ENCODE results near the gene TBCD. TPM values are rescaled to one million over a fixed set of nuclear protein-coding genes. Genes with fewer than 3 reads are reported as not detected.

Gene TBCD
- total RNA-seq, 1 donor from 2014 or later, result 59.8 TPM

DNA sequence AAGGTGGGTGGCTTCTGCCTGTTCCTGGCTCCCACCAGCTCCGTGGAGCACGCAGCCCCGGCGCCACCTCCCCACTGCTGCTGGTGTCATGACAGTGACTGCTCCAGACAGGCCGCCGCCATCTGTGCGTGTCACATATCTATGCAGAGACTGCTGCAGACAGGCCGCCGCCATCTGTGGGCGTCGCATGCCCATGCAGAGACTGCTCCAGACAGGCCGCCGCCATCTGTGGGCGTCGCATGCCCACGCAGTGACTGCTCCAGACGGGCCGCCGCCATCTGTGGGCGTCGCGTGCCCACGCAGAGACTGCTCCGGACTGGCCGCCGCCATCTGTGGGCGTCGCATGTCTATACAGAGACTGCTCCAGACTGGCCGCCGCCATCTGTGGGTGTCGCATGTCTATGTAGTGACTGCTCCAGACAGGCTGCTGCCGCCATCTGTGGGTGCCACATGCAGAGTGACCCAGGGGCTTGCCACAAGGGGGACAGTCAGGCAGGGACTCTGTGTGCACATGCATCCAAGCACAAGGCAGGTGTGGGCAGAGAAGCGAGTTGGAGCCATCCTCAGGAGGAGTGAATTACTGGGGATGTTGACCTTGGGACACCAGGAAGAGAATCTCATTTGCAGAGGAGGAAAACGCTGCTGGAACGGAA is 38.7 kb upstream of the TBCD start:
- Mint-ChIP-seq H3K27ac (ENCODE audit: unreplicated experiment) (no peak overlapping the region), H3K9me3 (ENCODE audit: low read depth) (no peaks in the 10 kb centered on the region), H3K4me3 (ENCODE audit: unreplicated experiment) (no peak overlapping the region), H3K27me3 (ENCODE audit: low read depth) (no peaks in the 10 kb centered on the region), H3K4me1 (ENCODE audit: low read depth) (peaks cover 22% of the 10 kb centered on the region), H3K36me3 (ENCODE audit: low read depth) (no peaks in the 10 kb centered on the region)
- TF ChIP-seq, protein P1, sequence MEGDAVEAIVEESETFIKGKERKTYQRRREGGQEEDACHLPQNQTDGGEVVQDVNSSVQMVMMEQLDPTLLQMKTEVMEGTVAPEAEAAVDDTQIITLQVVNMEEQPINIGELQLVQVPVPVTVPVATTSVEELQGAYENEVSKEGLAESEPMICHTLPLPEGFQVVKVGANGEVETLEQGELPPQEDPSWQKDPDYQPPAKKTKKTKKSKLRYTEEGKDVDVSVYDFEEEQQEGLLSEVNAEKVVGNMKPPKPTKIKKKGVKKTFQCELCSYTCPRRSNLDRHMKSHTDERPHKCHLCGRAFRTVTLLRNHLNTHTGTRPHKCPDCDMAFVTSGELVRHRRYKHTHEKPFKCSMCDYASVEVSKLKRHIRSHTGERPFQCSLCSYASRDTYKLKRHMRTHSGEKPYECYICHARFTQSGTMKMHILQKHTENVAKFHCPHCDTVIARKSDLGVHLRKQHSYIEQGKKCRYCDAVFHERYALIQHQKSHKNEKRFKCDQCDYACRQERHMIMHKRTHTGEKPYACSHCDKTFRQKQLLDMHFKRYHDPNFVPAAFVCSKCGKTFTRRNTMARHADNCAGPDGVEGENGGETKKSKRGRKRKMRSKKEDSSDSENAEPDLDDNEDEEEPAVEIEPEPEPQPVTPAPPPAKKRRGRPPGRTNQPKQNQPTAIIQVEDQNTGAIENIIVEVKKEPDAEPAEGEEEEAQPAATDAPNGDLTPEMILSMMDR (IDR thresholded peaks at IDR 0.05), result no peak
- DNase-seq (ENCODE audit: low spot score), result peak; percentile 94

DNA sequence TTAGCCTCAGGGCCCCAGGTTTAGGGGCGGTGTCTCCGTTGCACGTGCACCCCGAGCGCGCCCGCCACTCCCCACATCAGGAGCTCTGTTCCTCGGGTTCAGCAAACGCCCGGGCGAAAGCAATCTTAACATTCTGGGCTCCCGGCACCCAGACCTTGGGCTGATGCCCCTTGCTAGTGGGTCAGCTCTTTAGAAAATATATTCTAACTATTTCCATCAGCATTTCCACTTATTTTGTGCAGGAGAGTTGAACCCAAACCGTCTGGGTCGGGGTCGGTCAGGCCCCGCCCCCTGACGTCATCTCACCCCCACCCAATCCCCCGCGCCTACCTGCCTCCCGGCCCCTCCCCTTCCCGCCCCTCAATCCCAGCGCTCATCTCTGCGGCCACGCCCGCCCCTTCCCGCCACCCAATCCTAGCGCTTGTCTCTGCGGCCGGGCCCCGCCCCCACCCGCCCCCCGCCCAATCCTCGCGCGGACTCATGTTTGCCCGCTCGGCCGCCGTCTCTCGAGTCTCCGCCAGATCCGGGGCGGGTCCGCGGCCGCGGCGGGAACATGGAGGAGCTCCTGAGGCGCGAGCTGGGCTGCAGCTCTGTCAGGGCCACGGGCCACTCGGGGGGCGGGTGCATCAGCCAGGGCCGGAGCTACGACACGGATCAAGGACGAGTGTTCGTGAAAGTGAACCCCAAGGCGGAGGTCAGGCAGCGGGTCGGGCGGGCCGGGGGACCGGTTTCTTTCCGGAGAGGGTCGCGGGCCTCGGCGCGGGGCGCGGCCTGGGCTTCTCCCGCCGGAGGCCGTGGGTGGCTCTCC is 35.5 kb upstream of the TBCD start, which contains the start of gene FN3KRP:
TSS of gene FN3KRP (plus strand) at position 504 of the 808 bp plus-strand sequence. CDS start at position 554, 50 bp downstream.
- Mint-ChIP-seq H3K27me3 (ENCODE audit: low read depth) (no peaks in the 10 kb centered on the region), H3K4me1 (ENCODE audit: low read depth) (peaks cover 21% of the 10 kb centered on the region), H3K36me3 (ENCODE audit: low read depth) (peaks cover 2% of the 10 kb centered on the region), H3K27ac (ENCODE audit: unreplicated experiment) (peak within 1 kb of the TSS; percentile 87), H3K9me3 (ENCODE audit: low read depth) (no peaks in the 10 kb centered on the region), H3K4me3 (ENCODE audit: unreplicated experiment) (peak within 1 kb of the TSS; percentile 94)
- TF ChIP-seq, protein P1 (IDR thresholded peaks at IDR 0.05), result no peak
- no peak for DNase-seq (ENCODE audit: low spot score)

DNA sequence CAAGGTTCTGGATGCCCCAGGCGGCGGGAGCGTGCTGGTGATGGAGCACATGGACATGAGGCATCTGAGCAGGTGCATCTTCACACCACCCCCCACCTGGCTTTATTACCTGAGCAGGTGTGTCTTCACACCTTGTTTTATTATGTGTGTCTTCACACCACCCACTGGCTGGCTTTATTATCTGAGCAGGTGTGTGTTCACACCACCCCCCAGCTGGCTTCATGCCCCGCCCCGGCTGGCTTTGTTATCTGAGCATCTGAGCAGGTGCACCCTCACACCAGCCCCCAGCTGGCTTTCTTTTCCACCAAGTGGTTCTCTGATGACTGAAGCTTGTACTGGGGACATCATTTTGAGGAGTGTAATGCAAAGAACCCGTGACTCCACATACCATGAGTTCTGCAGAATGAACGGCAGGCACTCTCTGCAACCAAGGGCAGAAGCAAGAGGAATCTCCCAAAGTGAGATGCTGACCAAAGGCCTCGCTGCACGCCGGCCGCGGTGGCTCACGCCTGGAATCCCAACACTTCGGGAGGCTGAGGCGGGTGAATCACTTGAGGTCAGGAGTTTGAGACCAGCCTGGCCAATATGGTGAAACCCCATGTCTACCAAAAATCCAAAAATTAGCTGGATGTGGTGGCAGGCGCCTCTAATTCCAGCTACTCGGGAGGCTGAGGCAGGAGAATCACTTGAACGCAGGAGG is 32.7 kb upstream of the TBCD start:
- Mint-ChIP-seq H3K27ac (ENCODE audit: unreplicated experiment) (no peak overlapping the region), H3K4me3 (ENCODE audit: unreplicated experiment) (no peak overlapping the region), H3K4me1 (ENCODE audit: low read depth) (peaks cover 21% of the 10 kb centered on the region), H3K27me3 (ENCODE audit: low read depth) (no peaks in the 10 kb centered on the region), H3K36me3 (ENCODE audit: low read depth) (peaks cover 9% of the 10 kb centered on the region), H3K9me3 (ENCODE audit: low read depth) (no peaks in the 10 kb centered on the region)
- TF ChIP-seq, protein P1 (IDR thresholded peaks at IDR 0.05), result no peak
- DNase-seq (ENCODE audit: low spot score), result no peak

DNA sequence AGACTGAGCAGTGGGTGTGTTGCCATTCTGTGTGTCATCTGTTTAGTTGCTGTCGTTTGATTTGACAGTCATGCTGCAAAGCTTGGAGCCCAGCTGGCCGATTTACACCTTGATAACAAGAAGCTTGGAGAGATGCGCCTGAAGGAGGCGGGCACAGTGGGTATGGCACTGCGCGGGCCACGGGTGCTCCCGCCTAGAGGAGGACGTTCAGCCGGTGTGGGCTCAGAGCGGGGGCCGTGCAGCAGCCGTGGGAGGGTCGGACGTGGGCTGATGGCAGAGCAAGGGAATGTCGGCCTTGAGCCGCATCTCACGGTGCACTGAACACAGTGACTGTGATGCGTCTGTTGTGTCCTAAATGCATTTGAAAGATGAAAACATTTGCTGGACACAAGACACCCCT is 31.7 kb upstream of the TBCD start:
- Mint-ChIP-seq H3K9me3 (ENCODE audit: low read depth) (no peaks in the 10 kb centered on the region), H3K4me1 (ENCODE audit: low read depth) (peaks cover 21% of the 10 kb centered on the region), H3K27ac (ENCODE audit: unreplicated experiment) (no peak overlapping the region), H3K4me3 (ENCODE audit: unreplicated experiment) (no peak overlapping the region), H3K36me3 (ENCODE audit: low read depth) (peaks cover 9% of the 10 kb centered on the region), H3K27me3 (ENCODE audit: low read depth) (no peaks in the 10 kb centered on the region)
- TF ChIP-seq, protein P1 (IDR thresholded peaks at IDR 0.05), result no peak
- no peak for DNase-seq (ENCODE audit: low spot score)
